CD4-positive, alpha-beta T cell (primary cell): ENCODE data around the gene SEMA6B. TPM values are rescaled to one million over a fixed set of nuclear protein-coding genes. Genes with fewer than 3 reads are reported as not detected.

Source experiments
- ATAC-seq: fragments of 200-7000 bp; cut with Tn5 transposase; one replicate; pipeline ENCODE4 v1.10.0; 2022; ENCODE audit warnings: mild to moderate bottlenecking; ENCODE audit not compliant: poor library complexity
- CTCF ChIA-PET: fragments of 350-600 bp; sonication (Branson Sonifier 250); formaldehyde crosslinking; loops from one replicate; lab custom pipeline; 2021; ENCODE audit warnings: antibody characterized with exemption, inconsistent platforms; lab: Charles Lee
- POLR2A ChIA-PET: fragments of 350-600 bp; sonication (Branson Sonifier 250); formaldehyde crosslinking; loops from one replicate; lab custom pipeline; 2021; ENCODE audit warnings: antibody characterized with exemption, inconsistent platforms; lab: Charles Lee
- DNase-seq, 14 experiments: peaks; one replicate each; pipeline ENCODE4 v3.0.0-alpha.2; 2013 to 2020; ENCODE audit warnings: mixed read lengths in 2 of 14
- H3K27ac ChIP-seq, 2 donors: one replicate each; pipeline versions ENCODE4 v1.5.1 to v1.7.0; 2013; ENCODE audit warnings: low read length in 2 of 2, low read depth in 1 of 2, mild to moderate bottlenecking in 1 of 2
- H3K27me3 ChIP-seq, 2 experiments: 1 replicate in 1 of 2; 2 replicates in 1 of 2; pipeline versions ENCODE4 v1.6.1 to v1.7.0; 2013; ENCODE audit warnings: low read length in 2 of 2, control low read depth in 1 of 2, mild to moderate bottlenecking in 1 of 2, moderate library complexity in 1 of 2; ENCODE audit not compliant: insufficient read depth in 2 of 2, control insufficient read depth in 1 of 2
- H3K36me3 ChIP-seq: one replicate; pipeline ENCODE4 v1.6.1; 2013; ENCODE audit warnings: low read length, control low read depth; ENCODE audit not compliant: insufficient read depth
- H3K4me1 ChIP-seq: one replicate; pipeline ENCODE4 v1.6.1; 2013; ENCODE audit warnings: low read length, control low read depth; ENCODE audit not compliant: insufficient read depth
- H3K4me3 ChIP-seq: one replicate; pipeline ENCODE4 v1.5.1; 2013; ENCODE audit warnings: mild to moderate bottlenecking, low read length, moderate library complexity
- H3K9me3 ChIP-seq, 2 experiments: 1 replicate in 1 of 2; 2 replicates in 1 of 2; pipeline versions ENCODE4 v1.6.1 to v1.7.0; 2013; ENCODE audit warnings: low read length in 2 of 2, mild to moderate bottlenecking in 2 of 2, control low read depth in 1 of 2, moderate library complexity in 1 of 2; ENCODE audit not compliant: control insufficient read depth in 1 of 2, insufficient read depth in 1 of 2
- H3K27ac Mint-ChIP-seq: one replicate; pipeline ENCODE4 v1.8.0; 2020; ENCODE audit warnings: mixed read lengths
- H3K27me3 Mint-ChIP-seq: one replicate; pipeline ENCODE4 v1.8.0; 2021; ENCODE audit warnings: mixed read lengths
- H3K36me3 Mint-ChIP-seq: one replicate; pipeline ENCODE4 v1.8.0; 2021; ENCODE audit warnings: low read depth, mixed read lengths
- H3K4me1 Mint-ChIP-seq: one replicate; pipeline ENCODE4 v1.8.0; 2021; ENCODE audit warnings: low read depth, mixed read lengths
- H3K4me3 Mint-ChIP-seq: one replicate; pipeline ENCODE4 v1.8.0; 2020; ENCODE audit warnings: mild to moderate bottlenecking, mixed read lengths
- H3K9me3 Mint-ChIP-seq: one replicate; pipeline ENCODE4 v1.8.0; 2020; ENCODE audit warnings: mixed read lengths
- intact Hi-C, 2 experiments: fragments of 100-400 bp; cut with DNase I in 1 of 2; cut with micrococcal nuclease in 1 of 2; formaldehyde crosslinking; loops; one replicate each; pipeline versions ENCODE4 v1.15.1 to v1.9.0; 2023 to 2025; cut with DNase I, micrococcal nuclease
- total RNA-seq, 174 experiments: library from RNA in 2 of 174; stranded (reverse) in 2 of 174; gene quantifications; one replicate each; pipeline ENCODE4 v1.2.3 and lab custom pipeline; 2021 to 2026
- TF ChIP-seq, protein P1 (sequence below): fragments of 200-600 bp; IDR thresholded peaks from one replicate; pipeline ENCODE4 v1.8.0; 2022; ENCODE audit warnings: antibody characterized with exemption, mild to moderate bottlenecking

Gene SEMA6B
- total RNA-seq, 2 experiments from 2014 or later = 0.14 to 0.17 TPM

DNA sequence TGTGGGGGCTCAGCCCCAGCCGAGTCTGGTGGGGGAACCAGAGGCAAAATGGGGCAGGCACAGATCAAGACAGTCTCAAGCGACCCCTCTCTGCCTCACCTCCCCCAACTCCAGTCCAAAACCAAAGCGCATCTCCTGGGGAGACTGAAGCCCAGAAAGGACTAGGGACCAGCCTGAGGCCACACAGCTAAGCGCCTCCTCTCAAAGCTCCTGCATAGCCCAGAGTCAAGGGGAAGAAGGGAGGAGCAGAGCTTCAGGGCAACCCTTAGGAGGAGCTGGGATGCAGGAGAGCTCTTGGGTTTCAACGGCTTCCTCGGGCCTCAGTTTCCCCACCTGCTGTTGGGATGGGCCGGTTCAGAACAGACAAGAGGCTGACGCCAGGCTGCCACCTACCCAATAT, 19.9 kb upstream of the SEMA6B start:
- no peak overlapping the region for H3K27ac ChIP-seq
- CTCF ChIA-PET = interaction anchor here (1.6 kb wide), 1 partner anchor 57 kb away, joined by 6 read pairs; no protein-coding TSS in a partner anchor
- POLR2A ChIA-PET = no interaction called here
- Mint-ChIP-seq H3K9me3 (no peaks in the 10 kb centered on the region), H3K4me3 (no peak overlapping the region), H3K4me1 (peaks cover 11% of the 10 kb centered on the region), H3K27ac (no peak overlapping the region), H3K36me3 (no peaks in the 10 kb centered on the region), H3K27me3 (peaks cover 69% of the 10 kb centered on the region)
- ATAC-seq = no peak
- TF ChIP-seq, protein P1, sequence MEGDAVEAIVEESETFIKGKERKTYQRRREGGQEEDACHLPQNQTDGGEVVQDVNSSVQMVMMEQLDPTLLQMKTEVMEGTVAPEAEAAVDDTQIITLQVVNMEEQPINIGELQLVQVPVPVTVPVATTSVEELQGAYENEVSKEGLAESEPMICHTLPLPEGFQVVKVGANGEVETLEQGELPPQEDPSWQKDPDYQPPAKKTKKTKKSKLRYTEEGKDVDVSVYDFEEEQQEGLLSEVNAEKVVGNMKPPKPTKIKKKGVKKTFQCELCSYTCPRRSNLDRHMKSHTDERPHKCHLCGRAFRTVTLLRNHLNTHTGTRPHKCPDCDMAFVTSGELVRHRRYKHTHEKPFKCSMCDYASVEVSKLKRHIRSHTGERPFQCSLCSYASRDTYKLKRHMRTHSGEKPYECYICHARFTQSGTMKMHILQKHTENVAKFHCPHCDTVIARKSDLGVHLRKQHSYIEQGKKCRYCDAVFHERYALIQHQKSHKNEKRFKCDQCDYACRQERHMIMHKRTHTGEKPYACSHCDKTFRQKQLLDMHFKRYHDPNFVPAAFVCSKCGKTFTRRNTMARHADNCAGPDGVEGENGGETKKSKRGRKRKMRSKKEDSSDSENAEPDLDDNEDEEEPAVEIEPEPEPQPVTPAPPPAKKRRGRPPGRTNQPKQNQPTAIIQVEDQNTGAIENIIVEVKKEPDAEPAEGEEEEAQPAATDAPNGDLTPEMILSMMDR = no peak
- no peaks in the 10 kb centered on the region for H3K36me3 ChIP-seq
- H3K27me3 ChIP-seq = peaks cover 59 to 85% of the 10 kb centered on the region in 2 experiments
- peaks cover 0 to 29% of the 10 kb centered on the region in 2 experiments for H3K9me3 ChIP-seq
- no peak overlapping the region for H3K4me3 ChIP-seq
- DNase-seq = no peak
- intact Hi-C loops = loop anchor here in 1 of 2 experiments (10.0 kb wide), 1 partner anchor 225 kb away; no protein-coding TSS in a partner anchor
- peaks cover 9% of the 10 kb centered on the region for H3K4me1 ChIP-seq

DNA sequence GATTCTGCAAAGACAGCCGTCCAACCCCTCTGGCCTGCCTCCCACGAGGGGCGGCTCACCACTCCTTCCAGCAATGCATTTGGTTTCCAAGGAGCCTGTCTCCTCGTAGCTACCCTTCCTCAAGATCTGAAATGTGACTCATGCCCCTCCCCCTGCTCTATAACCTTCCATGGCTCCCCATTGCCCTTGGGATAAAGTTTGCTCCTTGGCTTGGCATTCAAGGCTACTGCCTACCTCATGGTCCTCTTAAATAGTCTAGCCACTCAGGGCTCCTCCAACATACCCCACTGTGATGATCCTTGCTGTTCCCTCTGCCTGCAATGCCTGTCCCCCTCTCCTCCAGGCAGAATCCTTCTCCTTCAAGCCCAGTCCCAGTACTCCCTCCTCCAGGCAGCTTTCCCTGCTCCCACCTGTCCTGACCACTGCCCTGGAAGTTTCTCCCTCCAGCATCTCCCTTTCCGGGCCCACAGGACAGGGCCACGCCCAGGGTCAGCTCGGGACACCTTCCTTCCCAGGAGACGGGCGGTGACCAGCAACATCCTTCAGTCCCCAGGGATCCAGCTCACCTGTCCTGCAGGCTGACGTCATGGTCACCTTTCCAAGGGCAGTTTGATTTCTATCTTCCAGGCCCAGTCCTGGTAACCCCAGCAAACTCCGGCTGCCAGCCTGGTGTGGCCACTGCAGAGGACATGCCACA, 19.2 kb upstream of the SEMA6B start:
- ChIA-PET POLR2A (no interaction called here), CTCF (no interaction called here)
- peaks cover 3% of the 10 kb centered on the region for H3K4me1 ChIP-seq
- no peak for DNase-seq
- no peak overlapping the region for H3K4me3 ChIP-seq
- peaks cover 0 to 23% of the 10 kb centered on the region in 2 experiments for H3K9me3 ChIP-seq
- H3K27me3 ChIP-seq = peaks cover 53 to 78% of the 10 kb centered on the region in 2 experiments
- H3K4me1 Mint-ChIP-seq = peaks cover 11% of the 10 kb centered on the region
- H3K36me3 ChIP-seq = no peaks in the 10 kb centered on the region
- intact Hi-C loops = loop anchor here in 1 of 2 experiments (10.0 kb wide), 1 partner anchor 226 kb away; no protein-coding TSS in a partner anchor
- H3K27ac ChIP-seq = no peak overlapping the region
- H3K9me3 Mint-ChIP-seq = no peaks in the 10 kb centered on the region
- no peak for ATAC-seq
- H3K36me3 Mint-ChIP-seq = no peaks in the 10 kb centered on the region
- H3K27me3 Mint-ChIP-seq = peaks cover 68% of the 10 kb centered on the region
- TF ChIP-seq, protein P1 = no peak
- no peak overlapping the region for H3K4me3 Mint-ChIP-seq
- H3K27ac Mint-ChIP-seq = no peak overlapping the region

DNA sequence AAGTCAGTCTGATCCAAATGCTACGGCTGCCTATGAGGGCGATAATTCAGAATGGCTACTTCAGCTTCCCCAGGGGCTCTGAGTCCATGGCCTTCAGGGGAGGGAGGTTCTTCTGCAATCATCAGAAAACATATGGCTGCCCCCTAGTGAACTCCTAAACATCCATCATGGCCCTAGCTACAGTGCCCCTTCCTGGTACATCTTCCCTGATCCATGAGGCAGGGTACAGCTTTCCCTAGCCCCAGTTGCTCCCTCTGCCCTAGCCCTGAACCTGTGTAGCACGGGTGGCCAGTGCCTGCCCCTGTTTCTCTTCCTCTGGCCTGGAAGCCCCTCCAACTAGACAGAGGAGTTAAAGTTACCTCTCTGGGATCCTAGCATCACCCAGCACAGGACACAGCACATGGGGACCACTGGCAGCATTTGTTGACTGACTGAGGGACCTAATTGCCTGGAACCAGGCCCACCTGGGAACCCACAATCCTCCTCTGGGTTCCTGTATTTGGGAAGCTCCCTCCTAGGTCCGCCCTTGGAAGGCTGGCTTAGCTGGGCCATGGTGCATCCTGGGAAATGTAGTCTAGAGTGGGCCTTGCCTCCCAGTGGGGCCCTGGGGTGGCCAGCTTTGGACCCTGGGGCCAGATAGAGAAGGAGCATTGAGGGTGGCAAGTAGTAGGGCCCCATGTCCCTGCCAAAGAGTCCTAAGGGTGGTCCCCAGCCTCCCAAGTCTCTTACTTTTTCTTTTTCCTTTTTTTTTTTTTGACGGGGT, 17.7 kb upstream of the SEMA6B start:
- ATAC-seq = no peak
- H3K27ac Mint-ChIP-seq = no peak overlapping the region
- POLR2A ChIA-PET = no interaction called here

More for the DNA sequence above, 17.7 kb upstream of the SEMA6B start:
- Histone ChIP-seq H3K4me3 (no peak overlapping the region), H3K27me3 (peaks cover 43 to 64% of the 10 kb centered on the region in 2 experiments), H3K27ac (no peak overlapping the region), H3K36me3 (no peaks in the 10 kb centered on the region), H3K9me3 (peaks cover 0 to 19% of the 10 kb centered on the region in 2 experiments), H3K4me1 (no peaks in the 10 kb centered on the region)
- Mint-ChIP-seq H3K36me3 (no peaks in the 10 kb centered on the region), H3K9me3 (no peaks in the 10 kb centered on the region), H3K4me1 (peaks cover 5% of the 10 kb centered on the region), H3K27me3 (peaks cover 53% of the 10 kb centered on the region), H3K4me3 (no peak overlapping the region)
- CTCF ChIA-PET = interaction anchor here (1.4 to 1.9 kb wide), 3 partner anchors 10 to 59 kb away, joined by 3 to 14 read pairs (median 5); no protein-coding TSS in a partner anchor
- TF ChIP-seq, protein P1 = no peak
- intact Hi-C loops = loop anchor here in 1 of 2 experiments (10.0 kb wide), 1 partner anchor 228 kb away; no protein-coding TSS in a partner anchor
- DNase-seq = no peak
